H1 (cell line): Measurements from ENCODE around the gene GTF2IRD1.

Experiments
- ASH2L ChIP-seq: fragments of 200-600, 300-600 bp; sonication (generic); IDR thresholded peaks from one replicate; pipeline ENCODE4 v1.7.1; 2017; ENCODE audit warnings: low read length
- BCL11A ChIP-seq, 2 experiments: IDR thresholded peaks; one replicate each; pipeline ENCODE4 v1.6.1; 2011; ENCODE audit warnings: low read depth in 2 of 2, low read length in 2 of 2, mild to moderate bottlenecking in 2 of 2
- EZH2 ChIP-seq: fragments of 200-600 bp; sonication (generic); IDR thresholded peaks from 2 replicates; pipeline ENCODE4 v1.7.1; 2012; ENCODE audit warnings: low read depth, mild to moderate bottlenecking, moderate library complexity, low read length, inconsistent platforms; ENCODE audit not compliant: severe bottlenecking
- MAFK ChIP-seq: IDR thresholded peaks from 2 replicates; pipeline ENCODE4 v1.6.1; 2012; ENCODE audit warnings: low read depth, mild to moderate bottlenecking, improper control_type of control experiment, low read length
- NRF1 ChIP-seq: IDR thresholded peaks from 2 replicates; pipeline ENCODE4 v1.6.1; 2011; ENCODE audit warnings: mild to moderate bottlenecking, low read depth, low read length, improper control_type of control experiment
- POLR2A ChIP-seq, 2 experiments: IDR thresholded peaks; 1 replicate in 1 of 2; 2 replicates in 1 of 2; pipeline ENCODE4 v1.6.1; 2011; ENCODE audit warnings: low read depth in 2 of 2, low read length in 2 of 2, mild to moderate bottlenecking in 2 of 2; ENCODE audit errors: control extremely low read depth in 1 of 2
- POU5F1 ChIP-seq: IDR thresholded peaks from 2 replicates; pipeline ENCODE4 v1.6.1; 2011; ENCODE audit warnings: low read depth, mild to moderate bottlenecking, low read length, moderate library complexity
- RAD21 ChIP-seq, 2 experiments: IDR thresholded peaks in 1 of 2; conservative IDR thresholded peaks in 1 of 2; 2 replicates each; pipeline ENCODE4 v1.6.1; 2011; ENCODE audit warnings: low read depth in 2 of 2, low read length in 2 of 2, improper control_type of control experiment in 1 of 2, inconsistent platforms in 1 of 2, mild to moderate bottlenecking in 1 of 2, moderate library complexity in 1 of 2
- SIN3A ChIP-seq, 2 experiments: IDR thresholded peaks in 1 of 2; conservative IDR thresholded peaks in 1 of 2; 2 replicates each; pipeline ENCODE4 v1.6.1; 2011 to 2012; ENCODE audit warnings: low read length in 2 of 2, improper control_type of control experiment in 1 of 2, low read depth in 1 of 2, mild to moderate bottlenecking in 1 of 2
- SUZ12 ChIP-seq: fragments of 200-600 bp; sonication (generic); IDR thresholded peaks from 2 replicates; pipeline ENCODE4 v1.6.1; 2012; ENCODE audit warnings: mild to moderate bottlenecking, inconsistent platforms, low read length, moderate library complexity, mixed read lengths
- TAF1 ChIP-seq: IDR thresholded peaks from 2 replicates; pipeline ENCODE4 v1.6.1; 2011; ENCODE audit warnings: mild to moderate bottlenecking, low read depth, low read length
- TAF7 ChIP-seq: optimal IDR thresholded peaks from 2 replicates; pipeline ENCODE3; 2011; ENCODE audit warnings: low read depth, mild to moderate bottlenecking, inconsistent platforms, low read length, moderate library complexity, borderline replicate concordance
- TF ChIP-seq, protein P1 (sequence below), 3 experiments: IDR thresholded peaks; 1 replicate in 2 of 3; 2 replicates in 1 of 3; pipeline versions ENCODE4 v1.5.1 to v1.6.1; 2011; ENCODE audit warnings: low read length in 3 of 3, mild to moderate bottlenecking in 3 of 3, inconsistent platforms in 2 of 3, low read depth in 1 of 3, moderate library complexity in 1 of 3; ENCODE audit not compliant: insufficient read depth in 1 of 3; ENCODE audit errors: control extremely low read depth in 1 of 3
- TF ChIP-seq, protein P2 (sequence below): IDR thresholded peaks from 2 replicates; pipeline ENCODE4 v1.6.1; 2012; ENCODE audit warnings: inconsistent platforms

DNA sequence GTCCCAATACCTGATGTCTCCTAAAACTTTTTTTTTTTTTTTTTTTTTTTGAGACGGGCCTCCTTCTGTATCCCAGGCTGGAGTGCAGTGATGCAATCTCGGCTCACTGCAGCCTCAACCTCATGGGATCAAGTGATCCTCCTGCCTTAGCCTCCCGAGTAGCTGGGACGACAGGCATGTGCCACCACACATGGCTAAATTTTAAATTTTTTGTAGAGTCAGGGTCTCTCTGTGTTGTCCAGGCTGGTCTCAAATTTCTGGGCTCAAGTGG lies 28.4 kb downstream of the GTF2IRD1 start:
- TF ChIP-seq SUZ12, result no peak
- no peak for TF ChIP-seq RAD21 (IDR thresholded peaks at IDR 0.05 in 1 of 2, conservative IDR thresholded peaks at IDR 0.05 in 1 of 2; ENCODE audit: low read depth in 2 of 2, low read length in 2 of 2)
- no peak for TF ChIP-seq POLR2A (IDR thresholded peaks at IDR 0.05; ENCODE audit: control extremely low read depth in 1 of 2, low read depth in 2 of 2, low read length in 2 of 2)
- TF ChIP-seq, protein P1, sequence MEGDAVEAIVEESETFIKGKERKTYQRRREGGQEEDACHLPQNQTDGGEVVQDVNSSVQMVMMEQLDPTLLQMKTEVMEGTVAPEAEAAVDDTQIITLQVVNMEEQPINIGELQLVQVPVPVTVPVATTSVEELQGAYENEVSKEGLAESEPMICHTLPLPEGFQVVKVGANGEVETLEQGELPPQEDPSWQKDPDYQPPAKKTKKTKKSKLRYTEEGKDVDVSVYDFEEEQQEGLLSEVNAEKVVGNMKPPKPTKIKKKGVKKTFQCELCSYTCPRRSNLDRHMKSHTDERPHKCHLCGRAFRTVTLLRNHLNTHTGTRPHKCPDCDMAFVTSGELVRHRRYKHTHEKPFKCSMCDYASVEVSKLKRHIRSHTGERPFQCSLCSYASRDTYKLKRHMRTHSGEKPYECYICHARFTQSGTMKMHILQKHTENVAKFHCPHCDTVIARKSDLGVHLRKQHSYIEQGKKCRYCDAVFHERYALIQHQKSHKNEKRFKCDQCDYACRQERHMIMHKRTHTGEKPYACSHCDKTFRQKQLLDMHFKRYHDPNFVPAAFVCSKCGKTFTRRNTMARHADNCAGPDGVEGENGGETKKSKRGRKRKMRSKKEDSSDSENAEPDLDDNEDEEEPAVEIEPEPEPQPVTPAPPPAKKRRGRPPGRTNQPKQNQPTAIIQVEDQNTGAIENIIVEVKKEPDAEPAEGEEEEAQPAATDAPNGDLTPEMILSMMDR (IDR thresholded peaks at IDR 0.05; ENCODE audit: control extremely low read depth in 1 of 3, insufficient read depth in 1 of 3, low read depth in 1 of 3, low read length in 3 of 3), result no peak
- no peak for TF ChIP-seq TAF7
- no peak for TF ChIP-seq TAF1
- no peak for TF ChIP-seq EZH2
- no peak for TF ChIP-seq MAFK
- no peak for TF ChIP-seq BCL11A (IDR thresholded peaks at IDR 0.05; ENCODE audit: low read depth in 2 of 2, low read length in 2 of 2)
- TF ChIP-seq NRF1, result no peak
- TF ChIP-seq ASH2L, result no peak
- TF ChIP-seq SIN3A (conservative IDR thresholded peaks at IDR 0.05 in 1 of 2, IDR thresholded peaks at IDR 0.05 in 1 of 2; ENCODE audit: low read depth in 1 of 2, low read length in 2 of 2), result no peak
- TF ChIP-seq, protein P2, sequence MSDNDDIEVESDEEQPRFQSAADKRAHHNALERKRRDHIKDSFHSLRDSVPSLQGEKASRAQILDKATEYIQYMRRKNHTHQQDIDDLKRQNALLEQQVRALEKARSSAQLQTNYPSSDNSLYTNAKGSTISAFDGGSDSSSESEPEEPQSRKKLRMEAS, result no peak
- TF ChIP-seq POU5F1, result no peak
